ENCODE results near the gene SEMA3A. TPM values are rescaled to one million over a fixed set of nuclear protein-coding genes. Genes with fewer than 3 reads are reported as not detected.

SEMA3A gene
- total RNA-seq, 1 experiment from 2014 or later: 14.2 TPM

DNA sequence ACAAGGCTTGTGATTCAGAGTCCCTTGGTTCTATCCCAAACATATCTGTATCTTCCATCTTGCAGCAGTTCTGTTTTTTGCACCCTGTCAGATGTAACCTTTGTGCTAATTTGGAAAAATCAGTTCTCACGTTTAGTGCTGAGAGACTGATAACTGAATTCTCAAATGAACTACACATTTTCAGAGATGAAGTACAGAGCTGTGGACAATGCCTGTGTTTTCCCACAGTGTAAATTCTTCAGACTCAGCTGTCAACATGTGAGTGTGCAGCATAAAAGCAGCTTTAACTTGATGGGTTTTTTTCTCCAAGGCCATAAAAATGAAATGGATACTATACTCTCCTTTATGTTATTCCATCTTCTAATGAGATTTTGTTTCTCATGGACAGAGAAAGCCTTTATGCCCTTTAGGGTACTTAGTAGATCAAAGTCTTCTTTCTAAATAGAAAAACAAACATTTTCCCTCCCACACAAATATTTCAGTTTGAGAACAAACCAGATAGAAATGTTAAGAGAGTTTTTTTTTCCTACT, 150.9 kb downstream of the SEMA3A start:
- H3K9ac ChIP-seq (ENCODE audit: low read length): no peak overlapping the region; the same call in 1 of the 2 replicates
- DNase-seq (ENCODE audit: low read depth, low spot score) (no peak), ATAC-seq (no peak)
- H3K4me2 ChIP-seq (ENCODE audit: low read length): no peak overlapping the region
- no peak overlapping the region for H3K4me3 ChIP-seq (replicated peaks in 1 of 2; ENCODE audit: low read depth in 1 of 2, low read length in 2 of 2)
- no peaks in the 10 kb centered on the region for H3K79me2 ChIP-seq (ENCODE audit: insufficient read depth, low read length)
- no peaks in the 10 kb centered on the region for H3K27me3 ChIP-seq (ENCODE audit: insufficient read depth, low read length)
- ChIA-PET RAD21 (ENCODE audit: low non-redundant PET in 1 of 2, low total read pairs in 2 of 2, uncharacterized antibody in 2 of 2, unreplicated experiment in 2 of 2) (no interaction called here), CTCF (no interaction called here), POLR2A (no interaction called here)
- BruUV-seq (replicated peaks): no TSS peak
- no peaks in the 10 kb centered on the region for H4K20me1 ChIP-seq (ENCODE audit: insufficient read depth)
- H3K9me2 ChIP-seq (ENCODE audit: insufficient read depth): no peaks in the 10 kb centered on the region
- no peaks in the 10 kb centered on the region for H3K36me3 ChIP-seq (ENCODE audit: control insufficient read depth in 1 of 2, insufficient read depth in 2 of 2, low read length in 2 of 2)
- peaks cover 11 to 28% of the 10 kb centered on the region in 2 experiments for H3K4me1 ChIP-seq (ENCODE audit: control insufficient read depth in 1 of 2, insufficient read depth in 2 of 2, low read length in 2 of 2)
- H2AFZ ChIP-seq (ENCODE audit: low read depth, low read length, poor library complexity, severe bottlenecking): no peak overlapping the region
- TF ChIP-seq, protein P1, sequence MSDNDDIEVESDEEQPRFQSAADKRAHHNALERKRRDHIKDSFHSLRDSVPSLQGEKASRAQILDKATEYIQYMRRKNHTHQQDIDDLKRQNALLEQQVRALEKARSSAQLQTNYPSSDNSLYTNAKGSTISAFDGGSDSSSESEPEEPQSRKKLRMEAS (IDR thresholded peaks at IDR 0.05): no peak
- intact Hi-C loops (cut with micrococcal nuclease): no loop called here
- no peaks in the 10 kb centered on the region for H3K9me3 ChIP-seq (ENCODE audit: control insufficient read depth in 1 of 2, insufficient read depth in 1 of 2, low read depth in 1 of 2, low read length in 2 of 2)
- peak overlapping the region; percentile 31; the same call in 1 of the 2 replicates for H3K27ac ChIP-seq (ENCODE audit: low read depth, low read length)

DNA sequence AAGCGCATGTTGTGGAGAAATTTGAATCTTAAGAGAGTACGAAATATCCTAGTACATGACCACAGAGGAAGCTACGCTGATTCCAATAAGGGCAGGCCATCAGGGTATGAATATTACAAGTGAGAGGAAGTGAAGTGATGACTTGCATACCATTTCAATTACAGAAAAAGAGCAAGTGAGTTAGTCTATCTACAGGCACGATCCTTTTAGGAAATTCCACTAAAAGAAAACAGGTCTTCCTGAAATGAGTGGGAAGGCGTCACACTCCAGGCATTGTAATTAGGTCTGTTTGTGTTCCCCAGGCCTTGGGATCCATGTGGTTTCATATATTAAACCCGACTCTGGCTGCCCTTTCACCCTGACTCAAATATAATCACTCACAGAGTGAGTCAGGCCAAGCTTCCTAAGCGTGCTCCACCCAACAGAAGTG, 152.5 kb downstream of the SEMA3A start:
- no TSS peak for BruUV-seq (replicated peaks)
- Histone ChIP-seq H3K4me3 (replicated peaks in 1 of 2; ENCODE audit: low read depth in 1 of 2, low read length in 2 of 2) (0 out of 4 replicates have a peak overlapping the region, but pooled peaks of 1 of the 2 experiments have one; percentile 7), H3K9me3 (ENCODE audit: control insufficient read depth in 1 of 2, insufficient read depth in 1 of 2, low read depth in 1 of 2, low read length in 2 of 2) (no peaks in the 10 kb centered on the region), H3K4me1 (ENCODE audit: control insufficient read depth in 1 of 2, insufficient read depth in 2 of 2, low read length in 2 of 2) (peaks cover 9 to 28% of the 10 kb centered on the region in 2 experiments), H3K27me3 (ENCODE audit: insufficient read depth, low read length) (no peaks in the 10 kb centered on the region), H4K20me1 (ENCODE audit: insufficient read depth) (no peaks in the 10 kb centered on the region), H3K36me3 (ENCODE audit: control insufficient read depth in 1 of 2, insufficient read depth in 2 of 2, low read length in 2 of 2) (no peaks in the 10 kb centered on the region), H3K9me2 (ENCODE audit: insufficient read depth) (no peaks in the 10 kb centered on the region), H3K9ac (ENCODE audit: low read length) (peak overlapping the region; percentile 16; the same call in 1 of the 2 replicates), H2AFZ (ENCODE audit: low read depth, low read length, poor library complexity, severe bottlenecking) (peak overlapping the region; percentile 63), H3K27ac (ENCODE audit: low read depth, low read length) (peak overlapping the region; percentile 46; the same call in 1 of the 2 replicates), H3K79me2 (ENCODE audit: insufficient read depth, low read length) (no peaks in the 10 kb centered on the region), H3K4me2 (ENCODE audit: low read length) (peak overlapping the region; percentile 61)
- DNase-seq (ENCODE audit: low read depth, low spot score): peak; percentile 36
- peak; percentile 87 for ATAC-seq
- TF ChIP-seq CEBPB (IDR thresholded peaks at IDR 0.05; ENCODE audit: low read depth) (no peak), FOSL1 (IDR thresholded peaks at IDR 0.05; ENCODE audit: low read depth) (peak; percentile 53), POLR2A (IDR thresholded peaks at IDR 0.05; ENCODE audit: borderline replicate concordance, extremely low read depth, insufficient read depth, insufficient read length) (no peak), EZH2phosphoT487 (IDR thresholded peaks at IDR 0.05; ENCODE audit: borderline replicate concordance) (no peak), SRF (IDR thresholded peaks at IDR 0.05; ENCODE audit: low read depth) (0 out of 2 replicates have a peak, but pooled peaks have one; percentile 17), YY1 (IDR thresholded peaks at IDR 0.05; ENCODE audit: extremely low read depth, insufficient replicate concordance, low read depth, low read length) (no peak), ZNF274 (IDR thresholded peaks at IDR 0.05; ENCODE audit: low read depth, low read length) (no peak), TCF7L2 (IDR thresholded peaks at IDR 0.05; ENCODE audit: borderline replicate concordance, extremely low read depth, insufficient read depth, insufficient read length) (no peak), EZH2 (IDR thresholded peaks at IDR 0.05) (no peak), CBX3 (IDR thresholded peaks at IDR 0.05; ENCODE audit: low read depth) (0 out of 2 replicates have a peak, but pooled peaks have one; percentile 48), SP1 (IDR thresholded peaks at IDR 0.05; ENCODE audit: low read depth) (peak; percentile 49), EGR1 (IDR thresholded peaks at IDR 0.05; ENCODE audit: low read depth) (0 out of 2 replicates have a peak, but pooled peaks have one; percentile 11), SIN3A (IDR thresholded peaks at IDR 0.05; ENCODE audit: low read depth) (no peak)
- TF ChIP-seq, protein P2, sequence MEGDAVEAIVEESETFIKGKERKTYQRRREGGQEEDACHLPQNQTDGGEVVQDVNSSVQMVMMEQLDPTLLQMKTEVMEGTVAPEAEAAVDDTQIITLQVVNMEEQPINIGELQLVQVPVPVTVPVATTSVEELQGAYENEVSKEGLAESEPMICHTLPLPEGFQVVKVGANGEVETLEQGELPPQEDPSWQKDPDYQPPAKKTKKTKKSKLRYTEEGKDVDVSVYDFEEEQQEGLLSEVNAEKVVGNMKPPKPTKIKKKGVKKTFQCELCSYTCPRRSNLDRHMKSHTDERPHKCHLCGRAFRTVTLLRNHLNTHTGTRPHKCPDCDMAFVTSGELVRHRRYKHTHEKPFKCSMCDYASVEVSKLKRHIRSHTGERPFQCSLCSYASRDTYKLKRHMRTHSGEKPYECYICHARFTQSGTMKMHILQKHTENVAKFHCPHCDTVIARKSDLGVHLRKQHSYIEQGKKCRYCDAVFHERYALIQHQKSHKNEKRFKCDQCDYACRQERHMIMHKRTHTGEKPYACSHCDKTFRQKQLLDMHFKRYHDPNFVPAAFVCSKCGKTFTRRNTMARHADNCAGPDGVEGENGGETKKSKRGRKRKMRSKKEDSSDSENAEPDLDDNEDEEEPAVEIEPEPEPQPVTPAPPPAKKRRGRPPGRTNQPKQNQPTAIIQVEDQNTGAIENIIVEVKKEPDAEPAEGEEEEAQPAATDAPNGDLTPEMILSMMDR (IDR thresholded peaks at IDR 0.05 in 2 of 3, conservative IDR thresholded peaks at IDR 0.05 in 1 of 3; ENCODE audit: borderline replicate concordance in 1 of 3, insufficient read depth in 1 of 3, low read depth in 2 of 3, low read length in 2 of 3): no peak
- TF ChIP-seq, protein P1 (IDR thresholded peaks at IDR 0.05): no peak
- ChIA-PET CTCF (no interaction called here), RAD21 (ENCODE audit: low non-redundant PET in 1 of 2, low total read pairs in 2 of 2, uncharacterized antibody in 2 of 2, unreplicated experiment in 2 of 2) (no interaction called here), POLR2A (no interaction called here)
- intact Hi-C loops (cut with micrococcal nuclease): no loop called here
